ENCODE measurements around the gene PARP1. TPM values are rescaled to one million over a fixed set of nuclear protein-coding genes. Genes with fewer than 3 reads are reported as not detected.
A peak's percentile ranks its signal among the peaks of the same experiment; 100 is the strongest.

The PARP1 gene
- total RNA-seq = 100 to 1,000 TPM; 224 to 234 TPM
- polyA plus RNA-seq = 137 TPM

- H3K4me3 ChIP-seq (ENCODE audit: low read length) = peak within 1 kb of the TSS; percentile 56
- no peaks in the 10 kb centered on the region for H3K9me3 Mint-ChIP-seq
- peak within 1 kb of the TSS; percentile 87 to 99 (median 96) for H3K27ac Mint-ChIP-seq
Measured at GRCh38 chr1:226407497-226408284, at the start of gene PARP1. Gene PARP1, minus strand, starts transcription at chr1:226408093. Its CDS starts 164 bp downstream, at chr1:226407929.

GRCh38 chr1:226457307-226457712 is 49.4 kb upstream of the PARP1 start:
- Histone ChIP-seq H3K36me3 (ENCODE audit: insufficient read depth, low read length) (no peaks in the 10 kb centered on the region), H3K4me3 (ENCODE audit: low read length) (peak overlapping the region; percentile 19), H3K4me1 (ENCODE audit: insufficient read depth, low read length) (peaks cover 8% of the 10 kb centered on the region), H3K27ac (ENCODE audit: low read depth, low read length) (no peak overlapping the region), H3K27me3 (ENCODE audit: insufficient read depth, low read length, poor library complexity, severe bottlenecking) (no peaks in the 10 kb centered on the region), H3K9me3 (ENCODE audit: low read length) (no peaks in the 10 kb centered on the region)
- peaks cover 0 to 3% of the 10 kb centered on the region in 2 donors for H3K27me3 Mint-ChIP-seq
- CTCF ChIA-PET = interaction anchor here (0.6 to 2.6 kb wide), 19 partner anchors 9 to 372 kb away, joined by 3 to 26 read pairs (median 4); partner anchors contain the start of genes PARP1 and STUM
- POLR2A ChIA-PET = interaction anchor here (0.6 to 2.1 kb wide), 4 partner anchors 12 to 55 kb away, joined by 3 to 15 read pairs (median 6); partner anchors contain the start of gene PARP1
- peak overlapping the region; percentile 57 to 95 (median 90) for H3K27ac Mint-ChIP-seq
- peaks cover 15 to 21% (median 17%) of the 10 kb centered on the region in 3 donors for H3K4me1 Mint-ChIP-seq
- no peaks in the 10 kb centered on the region for H3K9me3 Mint-ChIP-seq
- peak overlapping the region; percentile 67 to 94 (median 89) for H3K4me3 Mint-ChIP-seq
- peaks cover 0 to 4% (median 0%) of the 10 kb centered on the region in 3 donors for H3K36me3 Mint-ChIP-seq
- DNase-seq = peak; percentile 48 to 72 (median 65)

More at GRCh38 chr1:226407497-226408284, at the start of gene PARP1:
- H3K4me3 Mint-ChIP-seq = peak within 1 kb of the TSS; percentile 92 to 99 (median 96)
- no peaks in the 10 kb centered on the region for H3K36me3 ChIP-seq (ENCODE audit: insufficient read depth, low read length)
- peaks cover 40 to 55% (median 48%) of the 10 kb centered on the region in 3 donors for H3K4me1 Mint-ChIP-seq
- POLR2A ChIA-PET = interaction anchor here (0.6 to 2.4 kb wide), 13 partner anchors 9 to 532 kb away, joined by 3 to 24 read pairs (median 4); partner anchors contain the start of genes COQ8A and ITPKB
- H3K9me3 ChIP-seq (ENCODE audit: low read length) = no peaks in the 10 kb centered on the region
- CTCF ChIA-PET = interaction anchor here (0.7 to 5.9 kb wide), 31 partner anchors 9 to 629 kb away, joined by 3 to 93 read pairs (median 4); partner anchors contain the start of gene H3-3A
- H3K27ac ChIP-seq (ENCODE audit: low read depth, low read length) = peak within 1 kb of the TSS; percentile 71
- DNase-seq = peak; percentile 83 to 92 (median 89)
- H3K27me3 ChIP-seq (ENCODE audit: insufficient read depth, low read length, poor library complexity, severe bottlenecking) = no peaks in the 10 kb centered on the region
- no peaks in the 10 kb centered on the region for H3K27me3 Mint-ChIP-seq
- H3K36me3 Mint-ChIP-seq = peaks cover 0 to 13% (median 0%) of the 10 kb centered on the region in 3 donors
- H3K4me1 ChIP-seq (ENCODE audit: insufficient read depth, low read length) = peaks cover 42% of the 10 kb centered on the region

GRCh38 chr1:226455843-226456242 is 48.0 kb upstream of the PARP1 start:
- H3K36me3 ChIP-seq (ENCODE audit: insufficient read depth, low read length) = no peaks in the 10 kb centered on the region
- peaks cover 8% of the 10 kb centered on the region for H3K4me1 ChIP-seq (ENCODE audit: insufficient read depth, low read length)
- H3K4me3 Mint-ChIP-seq = peak overlapping the region in 1 of 7 donors; percentile 2
- ChIA-PET CTCF (interaction anchor here (1.1 to 1.4 kb wide), 2 partner anchors 11 to 48 kb away, joined by 4 to 6 read pairs; partner anchors contain the start of gene PARP1), POLR2A (interaction anchor here (1.1 kb wide), 1 partner anchor 48 kb away, joined by 5 read pairs; the partner anchor contains the start of gene PARP1)
- no peak overlapping the region for H3K4me3 ChIP-seq (ENCODE audit: low read length)
- H3K27ac Mint-ChIP-seq = no peak overlapping the region
- H3K9me3 ChIP-seq (ENCODE audit: low read length) = no peaks in the 10 kb centered on the region
- peaks cover 0 to 3% of the 10 kb centered on the region in 2 donors for H3K27me3 Mint-ChIP-seq
- no peak overlapping the region for H3K27ac ChIP-seq (ENCODE audit: low read depth, low read length)
- H3K27me3 ChIP-seq (ENCODE audit: insufficient read depth, low read length, poor library complexity, severe bottlenecking) = no peaks in the 10 kb centered on the region
- no peak for DNase-seq
- peaks cover 15 to 21% (median 17%) of the 10 kb centered on the region in 3 donors for H3K4me1 Mint-ChIP-seq
- peaks cover 0 to 2% (median 0%) of the 10 kb centered on the region in 3 donors for H3K36me3 Mint-ChIP-seq
- no peaks in the 10 kb centered on the region for H3K9me3 Mint-ChIP-seq

- H3K9me3 Mint-ChIP-seq = no peaks in the 10 kb centered on the region
Measured at GRCh38 chr1:226454349-226454748, 46.5 kb upstream of the PARP1 start.

GRCh38 chr1:226453015-226453704 is 45.3 kb upstream of the PARP1 start:
- Mint-ChIP-seq H3K4me1 (peaks cover 15 to 19% (median 17%) of the 10 kb centered on the region in 3 donors), H3K36me3 (no peaks in the 10 kb centered on the region), H3K9me3 (no peaks in the 10 kb centered on the region), H3K27me3 (peaks cover 0 to 1% of the 10 kb centered on the region in 2 donors), H3K27ac (peak overlapping the region in 1 of 8 donors; percentile 57), H3K4me3 (no peak overlapping the region)
- Histone ChIP-seq H3K9me3 (ENCODE audit: low read length) (no peaks in the 10 kb centered on the region), H3K36me3 (ENCODE audit: insufficient read depth, low read length) (no peaks in the 10 kb centered on the region), H3K4me3 (ENCODE audit: low read length) (no peak overlapping the region), H3K4me1 (ENCODE audit: insufficient read depth, low read length) (peaks cover 8% of the 10 kb centered on the region), H3K27ac (ENCODE audit: low read depth, low read length) (no peak overlapping the region), H3K27me3 (ENCODE audit: insufficient read depth, low read length, poor library complexity, severe bottlenecking) (no peaks in the 10 kb centered on the region)
- POLR2A ChIA-PET = no interaction called here
- CTCF ChIA-PET = no interaction called here
- no peak for DNase-seq

More at GRCh38 chr1:226454349-226454748, 46.5 kb upstream of the PARP1 start:
- no peak overlapping the region for H3K27ac ChIP-seq (ENCODE audit: low read depth, low read length)
- H3K9me3 ChIP-seq (ENCODE audit: low read length) = no peaks in the 10 kb centered on the region
- H3K4me3 ChIP-seq (ENCODE audit: low read length) = no peak overlapping the region
- Mint-ChIP-seq H3K27ac (no peak overlapping the region), H3K27me3 (peaks cover 0 to 1% of the 10 kb centered on the region in 2 donors), H3K4me3 (no peak overlapping the region), H3K36me3 (no peaks in the 10 kb centered on the region), H3K4me1 (peaks cover 15 to 21% (median 17%) of the 10 kb centered on the region in 3 donors)
- no peak for DNase-seq
- POLR2A ChIA-PET = no interaction called here
- H3K27me3 ChIP-seq (ENCODE audit: insufficient read depth, low read length, poor library complexity, severe bottlenecking) = no peaks in the 10 kb centered on the region
- peaks cover 8% of the 10 kb centered on the region for H3K4me1 ChIP-seq (ENCODE audit: insufficient read depth, low read length)
- CTCF ChIA-PET = interaction anchor here (1.4 kb wide), 1 partner anchor 46 kb away, joined by 4 read pairs; the partner anchor contains the start of gene PARP1
- H3K36me3 ChIP-seq (ENCODE audit: insufficient read depth, low read length) = no peaks in the 10 kb centered on the region

GRCh38 chr1:226450688-226451087 is 42.8 kb upstream of the PARP1 start:
- no peaks in the 10 kb centered on the region for H3K36me3 ChIP-seq (ENCODE audit: insufficient read depth, low read length)
- Mint-ChIP-seq H3K9me3 (no peaks in the 10 kb centered on the region), H3K27ac (no peak overlapping the region), H3K36me3 (no peaks in the 10 kb centered on the region), H3K4me1 (peaks cover 7 to 10% (median 10%) of the 10 kb centered on the region in 3 donors), H3K27me3 (no peaks in the 10 kb centered on the region), H3K4me3 (no peak overlapping the region)
- no peaks in the 10 kb centered on the region for H3K9me3 ChIP-seq (ENCODE audit: low read length)
- H3K4me3 ChIP-seq (ENCODE audit: low read length) = no peak overlapping the region
- no peaks in the 10 kb centered on the region for H3K27me3 ChIP-seq (ENCODE audit: insufficient read depth, low read length, poor library complexity, severe bottlenecking)
- H3K27ac ChIP-seq (ENCODE audit: low read depth, low read length) = no peak overlapping the region
- DNase-seq = no peak
- CTCF ChIA-PET = interaction anchor here (1.2 kb wide), 1 partner anchor 42 kb away, joined by 4 read pairs; no protein-coding TSS in a partner anchor
- POLR2A ChIA-PET = no interaction called here
- peaks cover 10% of the 10 kb centered on the region for H3K4me1 ChIP-seq (ENCODE audit: insufficient read depth, low read length)

GRCh38 chr1:226449823-226450222 is 41.9 kb upstream of the PARP1 start:
- Mint-ChIP-seq H3K4me3 (no peak overlapping the region), H3K9me3 (no peaks in the 10 kb centered on the region), H3K36me3 (no peaks in the 10 kb centered on the region), H3K4me1 (peaks cover 16 to 18% (median 18%) of the 10 kb centered on the region in 3 donors), H3K27me3 (no peaks in the 10 kb centered on the region), H3K27ac (no peak overlapping the region)
- peaks cover 18% of the 10 kb centered on the region for H3K4me1 ChIP-seq (ENCODE audit: insufficient read depth, low read length)
- H3K4me3 ChIP-seq (ENCODE audit: low read length) = no peak overlapping the region
- no peaks in the 10 kb centered on the region for H3K9me3 ChIP-seq (ENCODE audit: low read length)
- H3K27ac ChIP-seq (ENCODE audit: low read depth, low read length) = no peak overlapping the region
- no peak for DNase-seq
- H3K36me3 ChIP-seq (ENCODE audit: insufficient read depth, low read length) = no peaks in the 10 kb centered on the region
- CTCF ChIA-PET = interaction anchor here (1.2 kb wide), 1 partner anchor 41 kb away, joined by 4 read pairs; no protein-coding TSS in a partner anchor
- H3K27me3 ChIP-seq (ENCODE audit: insufficient read depth, low read length, poor library complexity, severe bottlenecking) = no peaks in the 10 kb centered on the region
- POLR2A ChIA-PET = no interaction called here

All from CD8-positive, alpha-beta memory T cell (primary cell).